Activated CD8-positive, alpha-beta memory T cell treated with anti-CD3 and anti-CD28 coated beads, Interleukin-2, amount 50 U/mL, for 4 hours (primary cell): ENCODE data around the gene PTX3.

Experiments
- DNase-seq: peaks from one replicate; pipeline ENCODE4 v3.0.0-alpha.2; 2020

The PTX3 gene

GRCh38 chr3:157436583-157437291, at the start of gene PTX3:
Gene PTX3, plus strand, starts transcription at chr3:157436850. Its CDS starts 84 bp downstream, at chr3:157436934.
- no peak for DNase-seq

GRCh38 chr3:157387708-157388435, 48.8 kb upstream of the PTX3 start:
- no peak for DNase-seq

- no peak for DNase-seq
These were observed 47.7 kb upstream of the PTX3 start for GRCh38 chr3:157388976-157389375.

GRCh38 chr3:157390713-157391515, 45.7 kb upstream of the PTX3 start:
- no peak for DNase-seq

DNA sequence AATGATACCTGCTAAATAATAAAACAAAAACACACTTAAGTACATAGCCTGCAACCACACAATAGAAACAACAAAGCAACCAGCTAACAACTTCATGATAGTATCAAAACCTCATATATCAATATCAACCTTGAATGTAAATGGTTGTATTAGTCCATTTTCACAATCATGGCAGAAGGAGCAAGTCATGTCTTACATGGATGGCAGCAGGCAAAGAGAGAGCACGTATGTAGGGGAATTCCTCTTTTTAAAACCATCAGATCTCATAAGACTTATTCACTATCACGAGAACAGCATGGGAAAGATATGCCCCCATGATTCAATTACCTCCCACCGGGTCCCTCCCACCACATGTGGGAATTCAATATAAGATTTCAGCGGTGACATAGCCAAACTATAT, 44.5 kb upstream of the PTX3 start:
- no peak for DNase-seq

- DNase-seq = no peak
These were observed 43.5 kb upstream of the PTX3 start for GRCh38 chr3:157393113-157393512.

GRCh38 chr3:157394411-157394810, 42.2 kb upstream of the PTX3 start:
- no peak for DNase-seq

DNA sequence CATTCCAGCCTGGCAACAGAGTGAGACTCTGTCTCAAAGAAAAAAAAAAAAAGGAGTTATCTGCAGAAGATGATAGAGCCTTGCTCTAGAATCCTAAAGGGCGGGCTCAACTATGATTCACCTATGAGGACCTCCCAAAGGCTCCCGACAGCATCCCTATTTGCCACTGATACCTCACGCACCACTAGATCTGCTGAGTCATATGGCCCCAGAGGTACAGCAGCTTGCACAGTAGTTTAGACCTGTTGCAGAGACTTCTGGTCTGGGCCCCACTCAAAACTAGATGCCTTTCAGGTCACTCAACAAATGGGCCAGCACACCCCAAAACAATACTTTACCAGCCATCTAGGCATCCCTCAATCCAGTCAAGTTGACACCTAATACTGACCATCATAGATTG, 38.1 kb upstream of the PTX3 start:
- DNase-seq = no peak

GRCh38 chr3:157404381-157404780, 32.3 kb upstream of the PTX3 start:
- no peak for DNase-seq

GRCh38 chr3:157405457-157405856, 31.2 kb upstream of the PTX3 start:
- DNase-seq = no peak

- no peak for DNase-seq
These were observed 30.3 kb upstream of the PTX3 start for GRCh38 chr3:157406394-157406793.

DNA sequence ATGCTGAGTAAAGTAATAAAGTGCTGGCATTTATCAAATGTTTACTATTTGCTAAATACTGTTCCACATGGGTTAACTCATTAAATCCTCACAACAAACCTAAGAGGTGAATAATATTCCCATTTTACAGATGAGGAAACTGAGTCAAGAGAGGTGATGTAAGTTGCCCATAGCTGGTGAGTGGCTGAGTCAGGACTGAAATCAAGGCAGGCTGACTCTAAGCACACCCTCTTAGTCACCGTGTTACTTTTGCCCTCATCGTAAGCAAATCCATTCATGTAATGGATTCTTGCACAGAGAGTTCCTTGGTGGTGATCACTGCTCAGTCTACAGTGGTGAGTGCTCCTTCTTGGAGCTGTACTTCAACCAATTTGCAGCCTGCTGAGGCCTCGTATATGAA, 28.9 kb upstream of the PTX3 start:
- no peak for DNase-seq

GRCh38 chr3:157408499-157409149, 28.0 kb upstream of the PTX3 start:
- DNase-seq = no peak

GRCh38 chr3:157409516-157409915, 27.1 kb upstream of the PTX3 start:
- no peak for DNase-seq

- no peak for DNase-seq
These were observed 25.7 kb upstream of the PTX3 start for GRCh38 chr3:157410945-157411344.

DNA sequence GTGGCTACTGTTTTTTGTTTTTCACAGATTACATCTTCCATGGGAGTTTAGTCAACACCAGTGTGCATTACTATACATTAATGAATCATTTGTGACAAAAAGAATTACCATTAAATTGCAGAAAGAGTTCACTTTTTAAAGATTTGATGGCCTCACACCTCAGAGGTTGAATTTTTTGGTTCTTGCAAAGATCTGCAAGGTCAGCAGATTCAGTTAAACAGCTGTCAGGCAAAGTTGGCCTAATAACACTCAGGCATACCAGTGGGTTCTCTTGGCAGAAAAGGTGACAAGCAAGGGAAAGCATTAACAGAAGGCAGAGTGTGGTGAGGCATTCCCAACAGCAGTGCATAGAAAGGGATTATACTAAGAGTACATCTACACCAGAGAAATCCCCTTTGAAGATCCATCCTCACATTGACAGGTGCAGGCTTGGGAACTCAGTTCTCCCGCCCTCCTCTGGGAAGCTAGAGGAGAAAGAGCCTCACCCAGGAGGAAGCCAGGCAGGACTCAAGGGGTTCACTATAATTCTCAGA, 24.3 kb upstream of the PTX3 start:
- no peak for DNase-seq

- no peak for DNase-seq
These were observed 21.8 kb upstream of the PTX3 start for GRCh38 chr3:157414861-157415260.

GRCh38 chr3:157416347-157417087, 20.1 kb upstream of the PTX3 start:
- DNase-seq = no peak

GRCh38 chr3:157417247-157417646, 19.4 kb upstream of the PTX3 start:
- DNase-seq = no peak

DNA sequence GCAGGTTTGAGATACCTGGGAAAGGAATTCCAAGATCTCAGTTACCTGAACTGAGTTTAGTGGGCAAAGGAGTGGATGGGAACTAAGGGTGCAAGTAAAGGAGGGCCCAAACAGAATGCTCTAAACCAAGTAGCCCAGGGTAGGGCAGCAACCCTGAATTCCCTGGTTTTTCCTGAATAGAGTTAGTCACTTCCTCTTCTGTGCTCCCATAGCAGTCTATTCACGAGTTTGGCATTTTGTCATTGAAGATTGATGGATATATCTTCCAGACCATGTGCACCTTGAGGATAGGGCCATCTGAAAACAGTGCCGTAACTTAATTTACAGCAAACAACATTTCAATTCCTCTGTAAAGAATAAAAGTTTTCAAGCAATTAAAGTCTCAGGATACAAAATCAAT, 18.5 kb upstream of the PTX3 start:
- DNase-seq = no peak

GRCh38 chr3:157420606-157421130, 16.0 kb upstream of the PTX3 start:
- DNase-seq = no peak

DNA sequence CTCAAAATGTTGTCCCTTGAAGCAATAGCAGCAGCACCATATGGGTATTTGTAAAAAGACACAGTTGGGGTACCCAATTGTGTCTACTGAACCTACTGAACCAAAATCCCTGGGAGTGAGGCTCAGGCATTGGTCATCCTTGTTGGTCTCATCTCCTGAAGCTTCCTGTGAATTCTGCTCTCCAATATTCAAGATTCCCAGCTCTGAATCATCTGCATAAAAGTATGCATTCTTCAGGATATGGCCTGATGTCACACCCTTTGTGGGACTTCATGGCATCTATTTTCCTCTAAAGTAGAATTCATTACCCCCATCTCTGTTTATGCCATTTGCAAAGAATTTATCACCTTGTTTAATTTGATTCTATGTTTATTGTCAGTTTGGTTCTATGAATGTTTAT, 13.3 kb upstream of the PTX3 start:
- DNase-seq = no peak
